GM18519 (cell line): ENCODE data around the gene MPND.
"Not testable (repeated sequence)": the region's sequence is repeated elsewhere in the genome, so short reads cannot be mapped to it uniquely, and the experiment has no call there.

ENCODE experiments used
- ATAC-seq: cut with Tn5 transposase; IDR thresholded peaks from one replicate; pipeline ENCODE4 v1.9.1; 2021; ENCODE audit warnings: mild to moderate bottlenecking, moderate library complexity; ENCODE audit not compliant: unreplicated experiment, low FRiP score

The MPND gene

DNA sequence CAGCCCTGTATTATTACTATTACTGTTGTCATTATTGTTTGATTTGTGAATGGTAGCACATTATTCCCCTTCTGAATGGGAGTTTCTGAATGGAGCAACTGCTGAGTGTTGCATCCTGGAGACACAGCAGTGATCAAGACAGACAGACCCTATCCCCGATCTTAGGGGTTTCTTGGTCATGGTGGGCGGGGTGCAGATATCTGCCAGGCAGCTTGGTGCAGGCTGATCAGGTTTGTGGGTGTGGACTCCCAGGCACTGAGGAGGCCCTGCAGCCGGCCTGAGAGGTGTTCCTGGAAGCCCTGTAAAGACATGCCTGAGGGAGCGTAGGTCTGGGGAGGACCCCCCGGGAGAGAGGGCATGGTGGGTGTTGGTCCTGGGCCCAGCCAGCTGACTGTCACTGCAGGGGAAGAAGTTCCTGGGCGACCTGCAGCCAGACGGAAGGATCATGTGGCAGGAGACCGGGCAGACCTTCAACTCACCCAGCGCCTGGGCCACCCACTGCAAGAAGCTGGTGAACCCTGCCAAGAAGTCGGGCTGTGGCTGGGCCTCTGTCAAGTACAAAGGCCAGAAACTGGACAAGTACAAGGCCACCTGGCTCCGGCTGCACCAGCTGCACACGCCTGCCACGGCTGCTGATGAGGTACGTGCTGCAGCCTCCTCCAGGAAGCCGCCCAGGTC is 2.1 kb downstream of the MPND start:
- ATAC-seq = no peak

GRCh38 chr19:4346020-4346383 is 2.6 kb downstream of the MPND start:
- ATAC-seq = no peak

DNA sequence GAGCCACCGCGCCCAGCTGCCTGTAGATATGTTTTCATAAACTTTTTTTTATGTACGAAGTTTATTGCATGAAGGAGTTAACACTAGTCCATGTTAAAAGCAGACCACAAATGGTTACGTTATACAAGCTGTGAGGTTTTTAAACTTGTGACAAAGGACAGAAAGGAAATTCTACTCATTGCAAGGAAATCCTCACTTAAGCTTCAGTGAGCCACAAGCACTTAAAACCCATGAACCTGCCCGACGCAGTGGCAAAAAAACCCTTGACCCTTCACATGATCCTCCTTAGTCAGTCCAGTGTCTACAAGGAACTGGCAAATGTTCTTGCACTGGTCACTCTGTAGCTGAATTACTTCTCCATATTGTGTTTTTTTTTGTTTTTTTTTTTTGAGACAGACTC is 4.2 kb downstream of the MPND start:
- no peak for ATAC-seq

DNA sequence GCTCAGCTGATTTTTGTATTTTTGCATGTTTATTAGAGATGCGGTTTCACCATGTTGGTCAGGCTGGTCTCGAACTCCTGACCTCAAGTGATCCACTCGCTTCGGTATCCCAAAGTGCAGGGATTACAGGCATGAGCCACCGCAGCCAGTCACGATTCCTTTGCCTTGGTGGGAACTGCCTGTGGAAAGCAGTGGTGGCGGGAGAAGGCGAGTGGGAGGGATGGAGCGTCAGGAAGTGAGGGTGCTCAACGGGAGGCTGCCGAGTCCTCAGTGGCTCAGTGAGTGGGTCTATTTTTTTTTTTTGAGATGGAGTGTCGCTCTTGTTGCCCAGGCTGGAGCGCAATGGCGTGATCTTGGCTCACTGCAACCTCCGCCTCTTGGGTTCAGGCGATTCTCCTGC is 5.9 kb downstream of the MPND start:
- ATAC-seq = not testable (repeated sequence)

DNA sequence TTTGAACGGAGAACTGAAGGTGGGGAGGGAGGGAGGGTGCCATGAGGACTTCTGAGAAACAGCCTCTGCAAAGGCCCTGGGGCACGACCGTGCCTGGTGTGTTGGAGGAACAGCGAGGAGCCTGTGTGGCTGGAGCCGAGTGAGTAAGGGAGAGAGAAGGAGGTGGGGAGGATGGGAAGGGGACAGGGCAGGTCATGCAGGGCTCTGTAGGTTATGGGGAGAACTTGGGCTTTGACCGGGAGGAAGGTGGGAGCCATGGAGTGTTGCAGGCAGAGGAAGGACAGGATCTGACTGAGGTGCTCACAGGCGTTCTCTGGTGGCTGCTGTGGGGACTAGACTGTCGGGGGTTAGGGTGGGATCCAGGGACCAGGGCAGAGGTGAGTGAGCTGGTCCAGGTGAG is 6.7 kb downstream of the MPND start:
- no peak for ATAC-seq

GRCh38 chr19:4350726-4351125 is 7.4 kb downstream of the MPND start:
- ATAC-seq = no peak

GRCh38 chr19:4352701-4353121 is 9.3 kb downstream of the MPND start:
- no peak for ATAC-seq

GRCh38 chr19:4354282-4354681 is 10.9 kb downstream of the MPND start:
- ATAC-seq = no peak

- no peak for ATAC-seq
Measured at GRCh38 chr19:4354897-4355296, 11.5 kb downstream of the MPND start.

DNA sequence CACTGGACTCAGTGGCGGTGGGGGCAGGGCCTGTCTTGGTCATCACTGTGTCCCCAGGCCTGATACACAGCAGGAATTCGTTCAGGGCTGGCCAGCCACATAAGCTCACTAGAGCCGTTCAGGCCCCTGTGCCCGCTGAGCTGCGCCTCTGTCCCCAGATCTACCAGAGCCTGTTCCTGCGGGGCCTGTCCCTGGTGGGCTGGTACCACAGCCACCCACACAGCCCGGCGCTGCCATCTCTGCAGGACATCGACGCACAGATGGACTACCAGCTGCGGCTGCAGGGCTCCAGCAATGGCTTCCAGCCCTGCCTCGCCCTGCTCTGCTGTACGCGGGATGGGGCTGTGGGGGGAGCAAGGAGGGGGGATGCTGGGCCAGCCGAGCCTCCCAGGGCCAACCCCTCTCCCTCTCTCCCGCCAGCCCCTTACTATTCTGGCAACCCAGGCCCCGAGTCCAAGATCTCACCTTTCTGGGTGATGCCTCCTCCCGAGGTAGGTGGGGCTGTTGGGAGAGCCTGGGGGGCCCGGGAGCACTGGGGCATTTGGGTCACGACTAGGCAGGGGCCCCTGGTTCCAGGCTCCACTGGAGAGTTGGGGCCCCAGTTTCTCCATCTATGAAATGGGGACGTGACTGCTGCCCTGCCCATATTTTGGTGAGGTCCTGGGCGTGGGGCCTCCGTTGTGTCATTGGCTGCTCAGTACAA is 13.9 kb downstream of the MPND start:
- ATAC-seq = no peak

- ATAC-seq = no peak
Measured at GRCh38 chr19:4357921-4358326, 14.6 kb downstream of the MPND start.

DNA sequence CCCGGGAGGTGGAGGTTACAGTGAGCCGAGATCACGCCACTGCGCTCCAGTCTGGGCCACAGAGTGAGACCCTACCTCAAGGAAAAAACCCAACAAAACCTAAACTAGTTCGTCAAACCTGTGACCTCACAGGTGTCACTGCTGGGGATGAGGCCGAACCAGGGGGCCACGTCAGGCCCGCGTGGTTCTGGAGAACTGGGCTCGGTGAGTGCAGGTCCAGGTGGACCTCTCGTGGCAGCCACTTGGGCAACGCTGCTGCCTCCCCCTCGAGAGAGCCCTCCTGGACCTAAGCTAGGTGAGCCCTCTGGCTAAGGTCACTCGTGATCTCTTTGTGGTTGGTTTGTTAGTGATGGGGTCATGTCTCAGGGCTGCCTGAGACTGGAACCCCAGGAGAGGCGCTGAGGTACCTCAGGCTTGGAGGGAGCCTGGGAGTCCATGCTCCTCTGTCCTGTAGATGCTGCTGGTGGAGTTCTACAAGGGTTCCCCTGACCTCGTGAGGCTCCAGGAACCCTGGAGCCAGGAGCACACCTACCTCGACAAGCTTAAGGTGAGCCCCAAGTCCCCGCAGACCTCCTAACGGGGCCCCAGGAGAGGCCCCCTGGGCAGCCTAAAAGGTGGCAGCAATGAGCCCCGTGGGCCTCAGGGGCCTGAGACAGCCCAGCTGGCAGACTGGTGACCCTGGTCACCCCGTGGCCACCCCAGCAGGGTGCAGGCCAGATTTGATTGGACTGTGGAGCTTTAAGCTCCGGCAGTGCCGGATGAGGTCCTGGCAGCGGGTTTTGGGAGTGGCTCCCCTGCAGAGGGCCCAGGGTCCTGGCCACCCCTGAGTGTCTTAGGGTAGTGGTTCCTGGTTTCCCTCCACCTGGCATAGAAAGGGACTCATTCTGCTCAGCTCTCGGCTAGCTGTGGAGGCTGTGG is 15.6 kb downstream of the MPND start:
- ATAC-seq = no peak

- ATAC-seq = no peak
Measured at GRCh38 chr19:4359627-4360000, 16.3 kb downstream of the MPND start.

DNA sequence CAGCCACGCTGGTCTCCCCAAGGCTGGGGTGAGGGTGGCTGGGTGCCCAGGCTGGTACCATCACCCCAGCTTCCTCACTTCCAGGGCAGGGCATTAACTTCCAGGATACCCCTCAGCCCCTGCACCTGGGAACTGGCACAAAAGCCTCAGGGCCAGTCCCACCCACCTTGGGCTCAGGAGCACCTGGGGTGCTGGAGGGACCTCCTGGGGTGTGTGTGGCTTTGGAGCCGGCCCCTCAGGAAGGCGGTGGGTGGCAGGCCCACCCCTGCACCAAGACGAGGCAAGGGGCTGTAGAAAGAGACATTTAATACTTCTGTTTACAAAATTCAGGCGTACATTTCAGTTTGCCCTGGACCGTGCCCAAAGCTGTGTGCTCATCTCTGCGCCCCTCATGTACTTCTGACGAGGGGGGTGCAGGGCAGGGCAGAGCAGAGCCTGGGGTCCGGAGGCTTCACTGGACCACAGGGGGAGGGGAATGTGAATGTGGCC is 16.8 kb downstream of the MPND start:
- no peak for ATAC-seq

- no peak for ATAC-seq
Measured at GRCh38 chr19:4360641-4361151, 17.3 kb downstream of the MPND start.

DNA sequence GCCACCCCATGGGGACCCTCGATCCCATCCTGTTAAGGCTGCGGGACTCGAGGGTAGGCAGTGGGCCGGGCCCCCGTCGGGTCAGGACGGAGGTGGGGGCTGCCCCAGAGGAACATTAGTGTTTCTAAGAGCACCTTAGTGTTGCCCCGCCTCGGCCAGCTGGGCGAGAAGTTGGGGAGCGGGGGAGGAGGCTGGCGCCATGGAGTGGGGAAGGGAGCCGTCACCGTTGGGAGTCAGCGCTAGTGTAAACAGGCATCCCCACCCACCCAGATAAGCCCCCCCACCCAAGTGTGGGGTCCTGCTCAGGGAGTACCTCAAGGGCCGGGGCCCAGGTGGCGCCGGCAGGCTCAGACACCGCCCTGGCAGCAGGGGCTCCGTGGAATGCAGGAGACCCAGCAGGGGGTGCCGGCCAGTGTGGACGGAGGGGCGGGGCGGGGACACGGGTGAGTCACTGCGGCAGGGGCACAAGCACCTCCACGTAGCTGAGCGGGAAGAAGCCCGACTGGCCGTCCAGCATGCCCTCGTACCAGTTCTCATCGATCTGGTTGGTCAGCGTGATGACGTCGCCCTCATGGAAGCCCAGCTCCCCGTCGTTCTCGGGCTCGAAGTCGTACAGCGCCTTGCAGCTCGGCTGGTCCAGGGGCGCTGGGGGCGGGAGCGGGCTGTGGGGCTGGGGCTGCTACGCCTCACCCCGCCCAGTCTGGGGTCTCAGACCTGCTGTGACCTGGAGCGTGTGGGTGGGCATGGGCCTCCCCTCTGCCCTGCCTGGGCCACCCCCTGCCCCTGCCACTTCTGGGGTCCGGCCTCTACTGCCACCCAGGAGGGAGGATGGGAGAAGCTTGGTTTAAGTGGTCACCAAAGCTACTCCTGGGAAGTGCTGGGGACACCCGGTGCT is 18.0 kb downstream of the MPND start:
- no peak for ATAC-seq

DNA sequence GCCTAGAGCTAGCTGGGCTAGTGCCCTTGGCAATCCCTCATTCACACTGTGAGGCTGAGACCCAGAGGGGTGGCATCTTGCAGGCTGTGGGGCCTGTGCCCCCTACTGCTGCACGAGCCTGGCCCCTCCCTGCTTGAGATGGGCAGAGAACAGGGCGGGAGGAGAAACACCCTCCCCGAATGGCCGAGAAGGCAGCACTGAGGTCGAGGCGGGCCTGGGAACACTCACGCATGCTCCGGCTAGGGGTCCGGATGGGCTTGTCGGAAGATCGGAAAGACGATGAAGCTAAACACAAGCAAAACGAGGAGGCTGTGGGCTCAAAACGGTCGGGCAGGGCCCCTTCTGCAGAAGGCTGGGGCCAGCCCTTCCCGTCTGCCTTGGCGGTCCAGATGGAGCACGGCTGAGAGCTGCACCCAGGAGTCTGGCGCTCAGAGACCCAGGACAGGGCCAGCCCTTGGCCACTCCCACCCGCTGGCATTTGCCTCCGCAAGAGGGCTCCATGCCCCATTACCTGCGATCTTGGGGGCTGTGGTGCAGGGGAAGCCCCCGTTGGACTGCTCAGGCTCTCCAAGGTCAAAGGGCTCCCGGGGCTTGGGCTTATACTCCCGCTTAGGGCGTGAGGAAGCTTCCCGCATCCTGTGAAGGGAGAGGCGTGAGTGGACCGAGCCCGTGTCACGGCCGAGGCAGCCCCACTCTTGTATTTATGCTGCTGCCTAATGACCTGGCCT is 18.9 kb downstream of the MPND start:
- ATAC-seq = no peak

- no peak for ATAC-seq
Measured at GRCh38 chr19:4362831-4363545, 19.6 kb downstream of the MPND start.
